Choroid plexus epithelial cell (primary cell): ENCODE measurements around the gene SGIP1.

Experiments used
- DNase-seq: peaks from one replicate; pipeline ENCODE4 v3.0.0-alpha.2; 2010; ENCODE audit warnings: low read depth
- H3K4me3 ChIP-seq: 2 replicates; pipeline ENCODE4 v1.5.1; 2011; ENCODE audit warnings: low read depth, mild to moderate bottlenecking, control low read depth, low read length, moderate library complexity
- TF ChIP-seq, protein P1 (sequence below): conservative IDR thresholded peaks from 2 replicates; pipeline ENCODE4 v1.5.1; 2011; ENCODE audit warnings: low read depth, mild to moderate bottlenecking, control low read depth, inconsistent platforms, low read length, moderate library complexity

SGIP1 gene

GRCh38 chr1:66628926-66629325, 95.0 kb downstream of the SGIP1 start:
- DNase-seq = no peak
- TF ChIP-seq, protein P1, sequence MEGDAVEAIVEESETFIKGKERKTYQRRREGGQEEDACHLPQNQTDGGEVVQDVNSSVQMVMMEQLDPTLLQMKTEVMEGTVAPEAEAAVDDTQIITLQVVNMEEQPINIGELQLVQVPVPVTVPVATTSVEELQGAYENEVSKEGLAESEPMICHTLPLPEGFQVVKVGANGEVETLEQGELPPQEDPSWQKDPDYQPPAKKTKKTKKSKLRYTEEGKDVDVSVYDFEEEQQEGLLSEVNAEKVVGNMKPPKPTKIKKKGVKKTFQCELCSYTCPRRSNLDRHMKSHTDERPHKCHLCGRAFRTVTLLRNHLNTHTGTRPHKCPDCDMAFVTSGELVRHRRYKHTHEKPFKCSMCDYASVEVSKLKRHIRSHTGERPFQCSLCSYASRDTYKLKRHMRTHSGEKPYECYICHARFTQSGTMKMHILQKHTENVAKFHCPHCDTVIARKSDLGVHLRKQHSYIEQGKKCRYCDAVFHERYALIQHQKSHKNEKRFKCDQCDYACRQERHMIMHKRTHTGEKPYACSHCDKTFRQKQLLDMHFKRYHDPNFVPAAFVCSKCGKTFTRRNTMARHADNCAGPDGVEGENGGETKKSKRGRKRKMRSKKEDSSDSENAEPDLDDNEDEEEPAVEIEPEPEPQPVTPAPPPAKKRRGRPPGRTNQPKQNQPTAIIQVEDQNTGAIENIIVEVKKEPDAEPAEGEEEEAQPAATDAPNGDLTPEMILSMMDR = no peak

GRCh38 chr1:66633159-66633558, 99.2 kb downstream of the SGIP1 start:
- DNase-seq = no peak
- H3K4me3 ChIP-seq = no peak overlapping the region
- TF ChIP-seq, protein P1 = no peak

More at GRCh38 chr1:66628926-66629325, 95.0 kb downstream of the SGIP1 start:
- no peak overlapping the region for H3K4me3 ChIP-seq

DNA sequence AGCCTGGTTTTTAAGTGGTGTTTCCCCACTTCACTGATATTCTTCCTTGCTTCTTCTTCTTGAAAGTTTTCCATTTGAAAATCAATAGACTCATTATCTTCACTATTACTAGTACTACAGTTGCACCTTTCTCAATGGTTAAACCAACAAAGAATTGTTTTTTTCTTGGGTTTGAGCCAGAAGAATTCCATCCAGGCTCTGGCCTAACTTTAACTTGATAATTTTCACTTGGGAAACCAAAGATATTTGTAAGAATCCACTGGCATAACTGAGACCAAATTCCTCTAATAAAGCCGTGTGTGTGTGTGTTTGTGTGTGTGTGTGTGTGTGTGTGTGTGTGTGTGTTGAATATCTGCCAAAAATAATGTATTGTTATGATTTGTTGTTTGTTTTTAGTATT, 103.2 kb downstream of the SGIP1 start:
- DNase-seq = peak; percentile 44
- no peak overlapping the region for H3K4me3 ChIP-seq
- TF ChIP-seq, protein P1 = no peak

- no peak for DNase-seq
- H3K4me3 ChIP-seq = no peak overlapping the region
- TF ChIP-seq, protein P1 = no peak
These were observed 108.0 kb downstream of the SGIP1 start for GRCh38 chr1:66641891-66642473.

- no peak for DNase-seq
- no peak overlapping the region for H3K4me3 ChIP-seq
- TF ChIP-seq, protein P1 = no peak
These were observed 109.0 kb downstream of the SGIP1 start for GRCh38 chr1:66642992-66643391.

- no peak for DNase-seq
- TF ChIP-seq, protein P1 = no peak
- H3K4me3 ChIP-seq = no peak overlapping the region
These were observed 110.4 kb downstream of the SGIP1 start for GRCh38 chr1:66644331-66644730.

GRCh38 chr1:66648901-66649595, 115.1 kb downstream of the SGIP1 start:
- no peak overlapping the region for H3K4me3 ChIP-seq
- peak; percentile 66 for DNase-seq
- TF ChIP-seq, protein P1 = no peak
